C4-2B (cell line): ENCODE data around the gene NPM1.

Source experiments
- H3K27ac ChIP-seq: fragments of 450-650 bp; 2 replicates; pipeline ENCODE4 v1.5.1; 2017
- CTCF ChIP-seq: fragments of 450-650 bp; conservative IDR thresholded peaks from 2 replicates; pipeline ENCODE4 v1.5.1; 2017; ENCODE audit warnings: mild to moderate bottlenecking
- ZFX ChIP-seq: fragments of 450-650 bp; IDR thresholded peaks from 2 replicates; pipeline ENCODE4 v1.6.1; 2017

The NPM1 gene

DNA sequence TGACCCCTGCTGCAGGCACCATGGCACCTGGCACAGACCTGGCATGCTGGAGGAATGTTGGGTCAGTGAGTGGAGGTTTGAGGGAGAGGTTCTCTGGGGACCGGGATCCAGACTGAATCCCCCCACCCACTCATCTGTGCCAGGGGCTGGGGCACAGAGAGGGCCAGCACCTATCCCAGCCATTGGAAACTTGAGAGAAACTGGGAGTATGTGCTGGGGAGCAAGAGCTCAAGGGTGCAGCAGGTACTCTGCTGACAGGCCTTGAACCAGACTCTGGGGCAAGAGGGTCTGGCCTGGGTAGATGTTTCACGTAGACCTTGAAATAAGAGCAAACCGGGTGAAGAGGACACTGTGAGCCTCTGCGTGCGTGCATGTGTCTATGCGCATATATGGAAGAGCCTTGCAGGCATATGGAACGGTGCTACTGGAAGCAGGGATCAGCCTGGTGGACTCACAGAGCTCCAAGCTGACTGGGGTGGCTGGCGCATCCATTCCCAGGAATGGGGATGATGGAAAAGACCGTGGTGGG is 40.6 kb downstream of the NPM1 start:
- TF ChIP-seq CTCF (no peak), ZFX (no peak)

GRCh38 chr5:171428809-171429542 is 41.3 kb downstream of the NPM1 start:
- TF ChIP-seq ZFX (no peak), CTCF (no peak)

More for the DNA sequence above, 40.6 kb downstream of the NPM1 start:
- no peak overlapping the region for H3K27ac ChIP-seq

DNA sequence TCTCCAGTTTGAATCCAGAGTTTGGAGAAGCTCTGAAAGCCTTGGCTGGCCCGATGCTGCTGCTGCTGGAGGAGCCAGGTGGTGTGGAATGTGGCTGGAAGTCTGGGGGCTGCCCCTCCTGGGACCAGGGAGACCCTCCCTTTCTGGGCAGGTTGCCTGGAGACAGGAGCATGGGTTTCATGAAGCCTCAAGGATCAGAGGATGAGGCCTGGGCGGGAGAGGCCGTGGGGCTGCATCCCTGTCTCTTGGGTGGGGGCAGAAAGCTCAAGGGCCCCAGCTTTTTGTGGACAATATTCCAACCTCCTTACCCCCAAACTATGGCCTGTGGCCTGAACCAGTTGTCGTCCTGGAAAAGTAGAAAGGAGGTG is 41.9 kb downstream of the NPM1 start:
- TF ChIP-seq ZFX (no peak), CTCF (no peak)
- H3K27ac ChIP-seq, result no peak overlapping the region

More at GRCh38 chr5:171428809-171429542, 41.3 kb downstream of the NPM1 start:
- H3K27ac ChIP-seq, result no peak overlapping the region

- TF ChIP-seq CTCF (no peak), ZFX (no peak)
- H3K27ac ChIP-seq, result no peak overlapping the region
Observed at GRCh38 chr5:171431251-171431777, 43.7 kb downstream of the NPM1 start.

GRCh38 chr5:171432076-171432475 is 44.4 kb downstream of the NPM1 start:
- H3K27ac ChIP-seq, result no peak overlapping the region
- TF ChIP-seq CTCF (no peak), ZFX (no peak)

DNA sequence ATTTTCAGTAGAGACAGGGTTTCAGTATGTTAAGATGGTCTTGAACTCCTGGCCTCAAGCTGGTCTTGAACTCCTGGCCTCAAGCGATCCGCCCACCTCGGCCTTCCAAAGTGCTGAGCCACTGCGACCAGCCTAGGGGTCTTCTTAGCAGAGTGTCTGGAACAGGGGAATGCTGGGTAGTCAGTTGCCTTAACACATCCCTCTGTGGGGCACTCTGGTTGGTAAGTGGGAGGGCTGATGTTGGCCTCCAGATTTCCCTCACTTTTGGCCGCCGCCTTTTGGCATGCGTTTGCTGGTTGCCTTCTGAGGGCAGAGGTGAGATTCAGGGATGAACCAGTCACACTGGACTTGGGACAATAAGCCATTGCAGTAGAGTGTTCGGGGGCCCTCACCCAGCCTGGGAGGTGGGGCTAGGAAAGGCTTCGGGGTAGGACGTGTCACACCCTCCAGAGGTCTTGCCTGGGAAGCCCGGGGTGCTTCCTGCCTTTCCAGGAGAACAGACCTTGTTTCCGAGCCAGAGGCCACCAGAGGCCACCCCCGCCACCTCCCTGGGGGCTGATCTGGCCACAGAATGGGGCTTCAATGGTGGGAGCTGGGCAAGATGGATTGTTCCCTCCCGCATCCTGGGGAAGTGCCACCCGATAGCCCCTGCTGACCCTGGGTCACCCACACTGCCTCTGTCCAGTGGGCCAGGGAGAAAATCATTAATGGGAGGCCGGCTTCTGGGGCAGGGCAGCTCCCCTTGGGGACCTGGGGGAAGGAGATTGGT is 45.1 kb downstream of the NPM1 start:
- no peak for TF ChIP-seq ZFX
- TF ChIP-seq CTCF, result no peak
- no peak overlapping the region for H3K27ac ChIP-seq

GRCh38 chr5:171433352-171433698 is 45.7 kb downstream of the NPM1 start:
- no peak for TF ChIP-seq ZFX
- no peak for TF ChIP-seq CTCF
- no peak overlapping the region for H3K27ac ChIP-seq
